Heart left ventricle (tissue), 16 donors: ENCODE data around the gene TXN2. TPM values are rescaled to one million over a fixed set of nuclear protein-coding genes. Genes with fewer than 3 reads are reported as not detected.

Experiments
- ATAC-seq, 4 donors: fragments of 200-7000 bp; cut with Tn5 transposase; one replicate each; pipeline ENCODE4 v1.9.1; 2020 to 2022; ENCODE audit warnings: moderate library complexity in 4 of 4, mild to moderate bottlenecking in 3 of 4, moderate number of reproducible peaks in 1 of 4
- DNase-seq, 5 donors: peaks; one replicate each; pipeline ENCODE4 v3.0.0-alpha.2; 2020
- H3K27ac ChIP-seq, 12 donors: fragments of 200-600 bp; sonication (generic) in 4 of 12; one replicate each; pipeline versions ENCODE4 v1.5.0 to v1.8.0; 2016 to 2022; ENCODE audit warnings: mild to moderate bottlenecking in 2 of 12
- H3K27me3 ChIP-seq, 9 donors: fragments of 200-600 bp; sonication (generic) in 2 of 9; one replicate each; pipeline versions ENCODE4 v1.5.1 to v1.8.0; 2016 to 2022; ENCODE audit warnings: mild to moderate bottlenecking in 3 of 9
- H3K36me3 ChIP-seq, 9 donors: fragments of 200-600 bp; sonication (generic) in 2 of 9; one replicate each; pipeline versions ENCODE4 v1.5.0 to v1.8.0; 2018 to 2022; ENCODE audit warnings: mild to moderate bottlenecking in 2 of 9
- H3K4me1 ChIP-seq, 12 donors: fragments of 200-600 bp; sonication (generic) in 4 of 12; one replicate each; pipeline versions ENCODE4 v1.5.0 to v1.8.0; 2016 to 2022; ENCODE audit warnings: mild to moderate bottlenecking in 3 of 12
- H3K4me3 ChIP-seq, 12 donors: fragments of 200-600 bp; sonication (generic) in 4 of 12; one replicate each; pipeline versions ENCODE4 v1.5.0 to v1.8.0; 2017 to 2022; ENCODE audit warnings: mild to moderate bottlenecking in 9 of 12, moderate library complexity in 4 of 12
- H3K9me3 ChIP-seq, 12 donors: fragments of 200-600 bp; sonication (generic) in 4 of 12; one replicate each; pipeline versions ENCODE4 v1.5.0 to v1.8.0; 2016 to 2022; ENCODE audit warnings: mild to moderate bottlenecking in 1 of 12
- POLR2A ChIP-seq, 2 donors: fragments of 450-650 bp; IDR thresholded peaks; one replicate each; pipeline ENCODE4 v1.6.1; 2017; ENCODE audit warnings: antibody characterized with exemption in 2 of 2, mild to moderate bottlenecking in 2 of 2, moderate library complexity in 2 of 2
- WGBS, 4 donors: extraction: QIAGEN DNeasy Blood & Tissue Kit in 2 of 4; methylation state at CpG; one replicate each; pipeline versions ENCODE4 v1.1.5 to v1.1.7; 2013 to 2018; 5-methylcytosine and 5-hydroxymethylcytosine counted together
- intact Hi-C, 10 donors: fragments of 100-400 bp; cut with DNase I; formaldehyde crosslinking; loops; one replicate each; pipeline versions ENCODE4 v1.11.1 to v1.14.2; 2022
- long read RNA-seq, 3 donors: library from polyadenylated mRNA; unstranded; transcript quantifications; one replicate each; pipeline ENCODE4 v2.0.0, GENCODE V29; 2020 to 2021
- polyA plus RNA-seq, 2 donors: library from polyadenylated mRNA; stranded (reverse); fragments of 200-250 nt; gene quantifications; one replicate each; pipeline ENCODE4 v1.2.3, GENCODE V29; 2013
- total RNA-seq, 9 donors: library from RNA; depleted of rRNA in 2 of 9; stranded (reverse); fragments of >200 nt in 2 of 9; fragmentation: NEBNext Ultra II Directional in 3 of 9; extraction: Animal tissue kit (Norgen Biotek cat#: 25700) in 3 of 9; gene quantifications; one replicate each; pipeline versions ENCODE4 v1.1.0 to v1.2.4, GENCODE V29; 2016 to 2023
- TF ChIP-seq, protein P1 (sequence below), 12 donors: fragments of 200-600 bp; sonication (generic) in 4 of 12; IDR thresholded peaks; one replicate each; pipeline versions ENCODE4 v1.5.0 to v1.8.0; 2018 to 2022; ENCODE audit warnings: antibody characterized with exemption in 12 of 12, mild to moderate bottlenecking in 5 of 12
- donor health status: ischemic (EF 13 %, LVEDD 7.1; RV severe dilation, severe dysfunction).
- donor health status: healthy with polysubstance abuse.
- donor health status: DM: no; HTN: yes; CAD: no.
- donor health status: DM: no; HTN: no; CAD: no.
- donor health status: ischemic (EF 25% LVEDD 6.9; RV normal size, moderate dysfunction).
- donor health status: ischemic (EF 25% LVEDD 5.7; RV mildly dilated, moderate dysfunction).
- donor health status: healthy.
- donor health status: DM: yes; HTN: yes; CAD: no.
- donor health status: ischemic (EF 35%, LVEDD 5.7; RV mildly dilated, moderate dysfunction).
- donor health status: nonischemic (EF 11% LVEDD 7.7; RV severe dilation, severe dysfunction).
- donor health status: DM: yes; HTN: yes; CAD: no.
- donor health status: PGD.
- donor health status: ischemic (EF 29% LVEDD 5.4; RV normal size, mild dysfunction).
- donor health status: nonischemic (EF 23%, LVEDD 6.1; RV moderate dilation, normal function).

TXN2 gene, protein sequence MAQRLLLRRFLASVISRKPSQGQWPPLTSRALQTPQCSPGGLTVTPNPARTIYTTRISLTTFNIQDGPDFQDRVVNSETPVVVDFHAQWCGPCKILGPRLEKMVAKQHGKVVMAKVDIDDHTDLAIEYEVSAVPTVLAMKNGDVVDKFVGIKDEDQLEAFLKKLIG
- total RNA-seq: 100 to 1,000 TPM in 6 of 9 donors, 10 to 100 TPM in 3; 87.9 to 128 (median 113) TPM
- polyA plus RNA-seq: 100 to 1,000 TPM in 1 of 2 donors, 10 to 100 TPM in 1; 99.9 to 160 TPM
- long read RNA-seq, donor 1, transcript TXN2-201 (4 exons, 1,736 nt): major isoform, 186 of 283 reads
- long read RNA-seq, donor 1, partial matches to known transcripts: 85 of 283 reads
- long read RNA-seq, donor 1, other reads (novel, unspliced or antisense): 9 of 283 reads
- long read RNA-seq, donor 2, transcript TXN2-201 (4 exons, 1,736 nt): major isoform, 459 of 534 reads
- long read RNA-seq, donor 2, transcript TXN2-204 (4 exons, 1,280 nt): minor isoform, 9 of 534 reads
- long read RNA-seq, donor 2, partial matches to known transcripts: 42 of 534 reads
- long read RNA-seq, donor 2, other reads (novel, unspliced or antisense): 22 of 534 reads
- long read RNA-seq, donor 3, transcript TXN2-201 (4 exons, 1,736 nt): major isoform, 113 of 166 reads
- long read RNA-seq, donor 3, partial matches to known transcripts: 45 of 166 reads
- long read RNA-seq, donor 3, other reads (novel, unspliced or antisense): 5 of 166 reads

DNA sequence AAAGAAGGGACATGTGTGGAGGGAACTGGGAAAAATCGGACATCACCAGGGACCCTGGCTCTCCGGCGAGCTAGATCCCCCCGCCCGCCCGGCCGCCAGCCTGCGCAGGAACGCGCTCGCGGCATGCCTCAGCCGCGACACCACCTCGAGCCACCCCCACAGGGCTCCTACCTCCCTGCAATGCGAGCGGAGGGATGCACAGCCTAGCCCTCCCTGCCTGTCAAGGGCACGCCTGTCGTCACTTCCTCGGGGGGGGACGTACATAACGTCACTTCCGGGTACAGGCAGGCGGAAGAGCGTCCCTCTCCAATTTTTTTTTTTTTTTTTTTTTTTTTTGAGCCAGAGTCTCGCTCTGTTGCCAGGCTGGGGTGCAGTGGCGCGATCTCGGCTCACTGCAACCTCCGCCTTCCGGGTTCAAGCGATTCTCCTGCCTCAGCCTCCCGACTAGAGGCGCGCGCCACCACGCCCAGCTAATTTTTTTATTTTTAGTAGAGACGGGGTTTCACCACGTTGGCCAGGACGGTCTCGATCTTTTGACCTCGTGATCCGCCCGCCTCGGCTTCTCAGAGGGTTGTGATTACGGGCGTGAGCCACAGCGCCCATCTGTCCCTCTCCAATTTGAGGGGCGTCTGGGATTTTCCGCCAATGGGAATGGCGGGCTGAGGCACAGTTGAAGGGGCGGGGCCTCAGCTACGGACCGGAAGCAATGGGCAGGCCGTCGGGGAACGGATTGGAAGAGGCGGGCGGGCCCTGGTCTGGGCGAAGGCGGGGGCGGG, at the start of gene TXN2:
Gene TXN2, minus strand, starts transcription at position 248 of the 776 bp plus-strand sequence. CDS start 803 bp downstream, outside the sequence.
- H3K9me3 ChIP-seq: no peaks in the 10 kb centered on the region
- peaks cover 0 to 28% (median 14%) of the 10 kb centered on the region in 12 donors for H3K4me1 ChIP-seq
- H3K27ac ChIP-seq: peak within 1 kb of the TSS; percentile 97 to 100 (median 99)
- intact Hi-C loops: loop anchor here in 5 of 10 donors (10.0 kb wide), 2 partner anchors 287 to 337 kb away; no protein-coding TSS in a partner anchor
- H3K27me3 ChIP-seq: no peaks in the 10 kb centered on the region
- TF ChIP-seq POLR2A (IDR thresholded peaks at IDR 0.05): peak in 1 of 2 donors; percentile 69
- TF ChIP-seq, protein P1, sequence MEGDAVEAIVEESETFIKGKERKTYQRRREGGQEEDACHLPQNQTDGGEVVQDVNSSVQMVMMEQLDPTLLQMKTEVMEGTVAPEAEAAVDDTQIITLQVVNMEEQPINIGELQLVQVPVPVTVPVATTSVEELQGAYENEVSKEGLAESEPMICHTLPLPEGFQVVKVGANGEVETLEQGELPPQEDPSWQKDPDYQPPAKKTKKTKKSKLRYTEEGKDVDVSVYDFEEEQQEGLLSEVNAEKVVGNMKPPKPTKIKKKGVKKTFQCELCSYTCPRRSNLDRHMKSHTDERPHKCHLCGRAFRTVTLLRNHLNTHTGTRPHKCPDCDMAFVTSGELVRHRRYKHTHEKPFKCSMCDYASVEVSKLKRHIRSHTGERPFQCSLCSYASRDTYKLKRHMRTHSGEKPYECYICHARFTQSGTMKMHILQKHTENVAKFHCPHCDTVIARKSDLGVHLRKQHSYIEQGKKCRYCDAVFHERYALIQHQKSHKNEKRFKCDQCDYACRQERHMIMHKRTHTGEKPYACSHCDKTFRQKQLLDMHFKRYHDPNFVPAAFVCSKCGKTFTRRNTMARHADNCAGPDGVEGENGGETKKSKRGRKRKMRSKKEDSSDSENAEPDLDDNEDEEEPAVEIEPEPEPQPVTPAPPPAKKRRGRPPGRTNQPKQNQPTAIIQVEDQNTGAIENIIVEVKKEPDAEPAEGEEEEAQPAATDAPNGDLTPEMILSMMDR (IDR thresholded peaks at IDR 0.05): no peak
- H3K36me3 ChIP-seq: peaks cover 0 to 41% (median 37%) of the 10 kb centered on the region in 9 donors
- ATAC-seq: peak; percentile 95 to 98 (median 96)
- WGBS, 4 donors: 0 to 1% (median 1%) methylated on average over 50 to 62 of the region's 62 CpGs
- peak within 1 kb of the TSS; percentile 32 to 89 (median 76) for H3K4me3 ChIP-seq
- DNase-seq: peak; percentile 97 to 99 (median 98)

DNA sequence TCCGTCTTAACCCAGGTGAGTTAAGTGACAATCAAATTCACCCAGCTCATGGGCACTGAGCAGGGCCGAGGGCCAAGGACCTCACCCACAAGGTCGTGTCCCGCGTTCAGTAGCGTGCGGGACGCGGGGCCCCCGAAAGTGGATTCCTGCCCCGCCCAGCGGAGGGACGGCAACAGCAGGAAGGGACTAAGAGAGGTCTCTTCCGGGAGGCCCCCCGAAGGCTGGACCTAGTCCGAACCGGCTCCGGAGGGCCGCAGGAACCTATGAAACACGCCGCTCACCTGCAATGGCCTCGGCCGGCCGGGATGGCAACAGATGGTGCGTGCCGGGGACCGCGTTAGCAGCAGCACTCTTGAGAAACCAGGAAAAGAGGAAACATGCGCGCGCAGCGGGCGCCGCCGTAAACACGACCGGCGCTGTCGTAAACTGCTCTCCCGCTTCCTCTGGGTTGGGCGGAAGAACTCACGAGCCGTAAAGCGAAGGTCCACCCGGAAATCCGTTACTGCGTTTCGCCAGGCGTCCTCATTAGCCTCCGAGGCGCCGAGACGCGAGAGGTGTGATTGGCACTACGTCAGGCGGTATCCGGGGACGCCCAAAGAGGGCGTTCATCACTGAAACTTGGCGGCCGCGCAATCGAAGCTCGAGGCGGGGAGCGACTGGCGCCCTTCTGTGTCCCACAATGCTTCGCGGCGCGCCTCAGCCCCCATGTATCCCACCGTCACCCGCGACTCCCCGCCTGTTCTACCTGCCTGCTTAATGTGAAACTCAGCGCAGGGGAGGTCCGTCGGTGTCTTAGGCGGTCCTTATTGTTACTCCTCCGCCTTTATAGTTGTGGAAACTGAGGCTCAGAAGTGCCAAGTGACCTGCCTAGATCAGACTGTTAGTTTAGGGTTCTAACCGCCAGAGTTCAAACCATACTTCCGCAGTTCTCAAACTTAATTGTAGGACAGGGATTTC, 47.6 kb upstream of the TXN2 start, which contains the start of gene EIF3D:
Gene EIF3D, minus strand, starts transcription at position 372 of the 957 bp plus-strand sequence. CDS start 3,045 bp downstream, outside the sequence.
- Histone ChIP-seq H3K27me3 (no peaks in the 10 kb centered on the region), H3K27ac (peak within 1 kb of the TSS; percentile 68 to 96 (median 92)), H3K36me3 (peaks cover 3 to 35% (median 31%) of the 10 kb centered on the region in 9 donors), H3K4me1 (peaks cover 0 to 23% (median 17%) of the 10 kb centered on the region in 12 donors), H3K4me3 (peak within 1 kb of the TSS; percentile 61 to 97 (median 91)), H3K9me3 (no peaks in the 10 kb centered on the region)
- 0 to 1% (median 0%) methylated on average over 61 to 82 of the region's 82 CpGs for WGBS, 4 donors
- peak; percentile 98 to 99 (median 99) for DNase-seq
- intact Hi-C loops: no loop called here
- peak in 1 of 2 donors; percentile 66 for TF ChIP-seq POLR2A (IDR thresholded peaks at IDR 0.05)
- TF ChIP-seq, protein P1 (IDR thresholded peaks at IDR 0.05): peak in 7 of 12 donors; percentile 4 to 32 (median 8)
- peak; percentile 96 to 97 (median 96) for ATAC-seq

DNA sequence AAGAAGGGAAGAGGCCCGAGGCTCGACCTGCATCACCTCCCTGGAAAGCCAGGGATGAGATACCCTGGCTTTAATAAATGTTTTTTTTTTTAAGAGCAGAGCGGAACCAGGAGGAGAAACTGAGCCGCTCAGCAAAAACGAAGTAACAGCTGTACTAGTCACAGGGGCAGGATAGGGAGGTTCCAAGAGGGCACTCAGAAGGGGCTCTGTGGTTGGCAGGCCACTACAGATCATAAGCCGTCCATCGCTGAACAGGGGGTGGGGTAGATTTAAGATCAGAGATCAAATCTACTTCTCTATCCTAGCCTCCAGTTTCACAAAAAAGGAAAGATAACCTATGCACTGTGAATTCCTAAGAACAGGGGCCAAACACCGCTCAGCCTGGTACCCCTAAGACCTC, 46.9 kb upstream of the TXN2 start:
- H3K4me1 ChIP-seq: peaks cover 0 to 23% (median 17%) of the 10 kb centered on the region in 12 donors
- ATAC-seq (peak in 2 of 4 donors; percentile 0 to 9), DNase-seq (no peak)
- TF ChIP-seq, protein P1 (IDR thresholded peaks at IDR 0.05): no peak
- TF ChIP-seq POLR2A (IDR thresholded peaks at IDR 0.05): no peak
- intact Hi-C loops: no loop called here
- H3K27me3 ChIP-seq: no peaks in the 10 kb centered on the region
- peaks cover 9 to 43% (median 38%) of the 10 kb centered on the region in 9 donors for H3K36me3 ChIP-seq
- 2 to 6% (median 5%) methylated on average over 8 of the region's 8 CpGs for WGBS, 4 donors
- H3K4me3 ChIP-seq: peak overlapping the region; percentile 61 to 97 (median 91)
- no peaks in the 10 kb centered on the region for H3K9me3 ChIP-seq
- H3K27ac ChIP-seq: peak overlapping the region in 11 of 12 donors; percentile 83 to 96 (median 92)
